A549 (cell line): ENCODE results near the gene DCAF4. TPM values are rescaled to one million over a fixed set of nuclear protein-coding genes. Genes with fewer than 3 reads are reported as not detected.
A peak's percentile ranks its signal among the peaks of the same experiment; 100 is the strongest.

Experiments used
- ATAC-seq, 2 experiments: fragments of 200-7000 bp in 1 of 2; fragments of >200 bp in 1 of 2; cut with Nextera tagmentation in 1 of 2; cut with Tn5 transposase in 1 of 2; 3 replicates each; pipeline versions ENCODE4 v1.8.0 to v1.9.1; 2018 to 2020; ENCODE audit warnings: mild to moderate bottlenecking in 1 of 2, moderate library complexity in 1 of 2
- CTCF ChIA-PET: fragments of 300-600 bp; sonication (Branson Sonifier 250); formaldehyde crosslinking; extraction: SDS; loops from one replicate; lab custom pipeline; 2021; ENCODE audit warnings: antibody characterized with exemption, inconsistent platforms; lab: Yijun Ruan, JAX
- POLR2A ChIA-PET: fragments of 350-600 bp; formaldehyde crosslinking; extraction: SDS; loops from one replicate; lab custom pipeline; 2021; ENCODE audit warnings: antibody characterized with exemption, inconsistent platforms; lab: Yijun Ruan, JAX
- DNase-seq, 2 experiments: peaks; one replicate each; pipeline versions ENCODE4 v3.0.0 to v3.0.0-alpha.2; 2011 to 2016; ENCODE audit warnings: low read depth in 1 of 2, low spot score in 1 of 2
- FAIRE-seq: peaks from 2 replicates; lab custom pipeline; 2011; peaks lifted over from hg19 to GRCh38; lab: Jason Lieb, UNC
- H3K27ac ChIP-seq, 2 experiments: fragments of >200 bp; sonication (Bioruptor Twin); formaldehyde crosslinking; 3 replicates each; pipeline ENCODE4 v1.5.1; 2016 to 2017
- H3K4me1 ChIP-seq: fragments of >200 bp; sonication (Bioruptor Twin); formaldehyde crosslinking; 3 replicates; pipeline ENCODE4 v1.6.1; 2016
- H3K4me2 ChIP-seq: fragments of >200 bp; sonication (Bioruptor Twin); formaldehyde crosslinking; 3 replicates; pipeline ENCODE4 v1.6.1; 2016
- H3K4me3 ChIP-seq: fragments of >200 bp; sonication (Bioruptor Twin); formaldehyde crosslinking; 3 replicates; pipeline ENCODE4 v1.5.1; 2016
- H3K9me3 ChIP-seq: fragments of >200 bp; sonication (Bioruptor Twin); formaldehyde crosslinking; 3 replicates; pipeline ENCODE4 v1.6.1; 2016
- CBX8 ChIP-seq: fragments of 200-600 bp; sonication (generic); IDR thresholded peaks from 2 replicates; pipeline ENCODE4 v1.6.1; 2016
- CHD2 ChIP-seq: fragments of 150-350 bp; IDR thresholded peaks from 2 replicates; pipeline ENCODE4 v1.6.1; 2014; ENCODE audit warnings: low read length; ENCODE audit not compliant: partially characterized antibody
- CHD4 ChIP-seq: fragments of 200-600 bp; sonication (generic); IDR thresholded peaks from 2 replicates; pipeline ENCODE4 v1.6.1; 2016; ENCODE audit warnings: antibody characterized with exemption, mild to moderate bottlenecking, borderline replicate concordance
- CTCF ChIP-seq: fragments of >200 bp; sonication (Bioruptor Twin); formaldehyde crosslinking; IDR thresholded peaks from 3 replicates; pipeline ENCODE4 v1.5.1; 2016
- EHMT2 ChIP-seq: fragments of 200-600 bp; sonication (generic); IDR thresholded peaks from 2 replicates; pipeline ENCODE4 v1.6.1; 2016; ENCODE audit warnings: antibody characterized with exemption, low read depth, mild to moderate bottlenecking, moderate library complexity
- ELK1 ChIP-seq: fragments of 150-350 bp; IDR thresholded peaks from 2 replicates; pipeline ENCODE4 v1.6.1; 2014; ENCODE audit warnings: low read depth, mild to moderate bottlenecking, low read length
- GATA3 ChIP-seq: IDR thresholded peaks from 2 replicates; pipeline ENCODE4 v1.6.1; 2012; ENCODE audit warnings: borderline replicate concordance
- HDAC2 ChIP-seq: fragments of 200-600 bp; sonication (generic); IDR thresholded peaks from 2 replicates; pipeline ENCODE4 v1.6.1; 2016
- HOXB13 ChIP-seq: fragments of 250-450 bp; sonication (Bioruptor Pico); IDR thresholded peaks from 2 replicates; pipeline ENCODE4 v1.5.0; 2020; ENCODE audit warnings: low read depth, mild to moderate bottlenecking, moderate library complexity
- HOXB5 ChIP-seq: fragments of 250-450 bp; sonication (Bioruptor Pico); IDR thresholded peaks from 2 replicates; pipeline ENCODE4 v1.5.0; 2020; ENCODE audit warnings: mild to moderate bottlenecking, moderate library complexity
- MAFK ChIP-seq: fragments of 450-650 bp; IDR thresholded peaks from 2 replicates; pipeline ENCODE4 v1.6.1; 2014; ENCODE audit not compliant: partially characterized antibody
- MAX ChIP-seq: IDR thresholded peaks from 2 replicates; pipeline ENCODE4 v1.6.1; 2012
- MAZ ChIP-seq: fragments of 150-350 bp; IDR thresholded peaks from 2 replicates; pipeline ENCODE4 v1.6.1; 2014; ENCODE audit warnings: antibody characterized with exemption, low read depth, low read length, borderline replicate concordance
- MYC ChIP-seq: IDR thresholded peaks from 2 replicates; pipeline ENCODE4 v1.6.1; 2012; ENCODE audit warnings: mild to moderate bottlenecking, inconsistent platforms, low read length, improper control_type of control experiment, borderline replicate concordance
- RAD21 ChIP-seq, 2 experiments: fragments of >200 bp in 1 of 2; sonication (Bioruptor Twin) in 1 of 2; formaldehyde crosslinking in 1 of 2; IDR thresholded peaks in 1 of 2; conservative IDR thresholded peaks in 1 of 2; 2 replicates in 1 of 2; 3 replicates in 1 of 2; pipeline ENCODE4 v1.6.1; 2012 to 2018; ENCODE audit warnings: inconsistent platforms in 1 of 2
- RARB ChIP-seq: fragments of 250-450 bp; sonication (Bioruptor Pico); IDR thresholded peaks from 2 replicates; pipeline ENCODE4 v1.8.0; 2021; ENCODE audit warnings: mild to moderate bottlenecking, moderate library complexity
- RNF2 ChIP-seq: fragments of 200-600 bp; sonication (generic); IDR thresholded peaks from 2 replicates; pipeline ENCODE4 v1.6.1; 2016; ENCODE audit warnings: low read depth, mild to moderate bottlenecking, antibody characterized with exemption, moderate library complexity, borderline replicate concordance
- ZSCAN20 ChIP-seq: fragments of 250-450 bp; sonication (Bioruptor Pico); IDR thresholded peaks from 2 replicates; pipeline ENCODE4 v1.8.0; 2022; ENCODE audit warnings: mild to moderate bottlenecking, moderate library complexity
- WGBS: methylation state at CpG from one replicate; pipeline ENCODE4 v1.1.6; 2017; ENCODE audit errors: missing lambda C conversion rate; 5-methylcytosine and 5-hydroxymethylcytosine counted together
- polyA plus RNA-seq, 4 experiments: library from polyadenylated mRNA; depleted of rRNA in 3 of 4; stranded (reverse); fragments of >200 nt; fragmentation: RNase III in 1 of 4; extraction: RNeasy Plus Mini Kit Qiagen cat#74134 plus additional on column Dnase treatment in 1 of 4; gene quantifications; 2 replicates in 3 of 4; 3 replicates in 1 of 4; pipeline ENCODE4 v1.2.3, GENCODE V29; 2011 to 2017
- TF ChIP-seq, protein P1 (sequence below): fragments of >200 bp; sonication (Bioruptor Twin); formaldehyde crosslinking; IDR thresholded peaks from 2 replicates; pipeline ENCODE4 v1.6.1; 2016

Gene DCAF4
- polyA plus RNA-seq, 2 of the 4 experiments (the other 2 are of a cell fraction) = 18.4 to 22.4 TPM

DNA sequence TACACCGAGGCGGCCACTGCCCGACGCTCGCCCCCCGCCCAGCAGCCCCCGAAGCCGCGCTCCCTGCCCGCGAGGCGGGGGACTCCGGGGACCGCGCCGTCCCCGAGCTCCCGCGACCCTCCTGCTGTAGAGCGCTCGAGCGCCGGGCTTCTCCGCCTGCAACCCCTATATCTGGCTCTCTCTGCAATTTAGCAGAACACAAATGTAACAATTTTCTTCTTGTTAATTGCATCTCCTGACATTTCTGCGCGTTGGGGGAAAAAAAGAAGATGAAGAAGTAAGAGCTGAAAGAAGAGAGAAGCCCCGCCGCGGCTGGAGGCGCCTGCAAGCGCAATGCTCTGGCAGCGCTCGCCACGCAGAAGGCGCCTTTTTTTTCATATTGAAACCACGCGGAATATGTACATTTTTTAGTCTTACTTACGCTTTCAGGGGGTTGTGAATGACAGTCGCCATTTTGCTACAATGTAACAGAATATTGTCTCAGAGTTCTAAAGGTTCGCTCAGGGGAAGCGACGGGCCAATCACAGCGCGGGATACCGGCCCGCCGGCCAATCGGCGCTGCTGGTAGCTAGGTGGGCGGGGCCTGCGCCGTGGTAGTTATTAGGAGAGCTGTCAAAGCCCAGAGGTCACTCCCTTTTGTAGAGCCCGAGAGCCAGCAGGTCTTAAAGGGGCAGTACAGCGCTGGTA lies 32.5 kb upstream of the DCAF4 start, which contains the start of gene DPF3 (continued):
- no peak for TF ChIP-seq CTCF
- no peak for TF ChIP-seq MYC
- TF ChIP-seq CHD4 = no peak
- peak; percentile 30; the same call in 1 of the 2 replicates for TF ChIP-seq MAX
- no peak for TF ChIP-seq EHMT2
- TF ChIP-seq ZSCAN20 (CRISPR knock-in tag) = no peak
- no peak for TF ChIP-seq GATA3
- no peak for TF ChIP-seq HOXB5 (CRISPR knock-in tag)
- TF ChIP-seq, protein P1, sequence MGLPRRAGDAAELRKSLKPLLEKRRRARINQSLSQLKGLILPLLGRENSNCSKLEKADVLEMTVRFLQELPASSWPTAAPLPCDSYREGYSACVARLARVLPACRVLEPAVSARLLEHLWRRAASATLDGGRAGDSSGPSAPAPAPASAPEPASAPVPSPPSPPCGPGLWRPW = no peak
- TF ChIP-seq CBX8 = no peak
- TF ChIP-seq CHD2 = no peak
- no peak for TF ChIP-seq HOXB13 (CRISPR knock-in tag)
- TF ChIP-seq ELK1 = no peak

DNA sequence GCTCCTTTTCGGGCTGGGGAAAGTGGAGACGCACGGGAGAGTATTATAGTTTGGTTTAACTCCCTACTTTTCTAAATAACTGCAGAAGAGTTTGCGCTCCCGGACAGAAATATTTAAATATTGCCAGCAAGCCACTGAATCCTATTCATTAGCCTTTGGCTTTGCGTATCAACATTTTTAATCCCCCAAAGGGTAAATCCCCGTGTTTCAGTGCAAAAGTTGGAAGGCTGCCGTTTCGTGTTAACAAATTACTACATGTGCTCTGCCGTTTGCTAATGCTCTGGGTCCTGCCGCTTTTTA lies 32.0 kb upstream of the DCAF4 start:
- H3K4me1 ChIP-seq = peaks cover 18% of the 10 kb centered on the region
- peak overlapping the region; percentile 60 for H3K4me3 ChIP-seq
- ATAC-seq (no peak), FAIRE-seq (no peak), DNase-seq (no peak)
- CTCF ChIA-PET = interaction anchor here (0.8 to 2.7 kb wide), 6 partner anchors 10 to 380 kb away, joined by 3 to 36 read pairs (median 4); no protein-coding TSS in a partner anchor
- peak overlapping the region; percentile 95 for H3K4me2 ChIP-seq
- POLR2A ChIA-PET = interaction anchor here (0.6 to 1.0 kb wide), 2 partner anchors 110 to 380 kb away, joined by 3 to 5 read pairs; no protein-coding TSS in a partner anchor
- WGBS = 3% methylated on average over 11 of the region's 11 CpGs
- no peak for TF ChIP-seq MAFK
- TF ChIP-seq, protein P1 = no peak
- no peak for TF ChIP-seq ZSCAN20 (CRISPR knock-in tag)
- TF ChIP-seq CHD4 = no peak
- no peak for TF ChIP-seq RNF2
- no peak for TF ChIP-seq RARB (CRISPR knock-in tag)
- TF ChIP-seq HDAC2 = no peak
- no peak for TF ChIP-seq RAD21 (conservative IDR thresholded peaks at IDR 0.05 in 1 of 2, IDR thresholded peaks at IDR 0.05 in 1 of 2)
- TF ChIP-seq MAZ = no peak
- no peak overlapping the region for H3K27ac ChIP-seq
- H3K9me3 ChIP-seq = no peaks in the 10 kb centered on the region
